Mucosa of stomach (tissue), 1 donor: Measurements from ENCODE around the gene STAC3.

ENCODE experiments used
- H3K27me3 ChIP-seq: one replicate; pipeline ENCODE4 v1.7.0; 2013; ENCODE audit warnings: mild to moderate bottlenecking, low read length; ENCODE audit not compliant: control insufficient read depth, insufficient read depth
- H3K36me3 ChIP-seq: one replicate; pipeline ENCODE4 v1.7.0; 2013; ENCODE audit warnings: low read length; ENCODE audit not compliant: control insufficient read depth, insufficient read depth
- H3K4me1 ChIP-seq: one replicate; pipeline ENCODE4 v1.7.0; 2013; ENCODE audit warnings: mild to moderate bottlenecking, low read length; ENCODE audit not compliant: control insufficient read depth, insufficient read depth
- H3K4me3 ChIP-seq: one replicate; pipeline ENCODE4 v1.7.0; 2013; ENCODE audit warnings: low read length
- H3K9ac ChIP-seq: one replicate; pipeline ENCODE4 v1.7.0; 2013; ENCODE audit warnings: mild to moderate bottlenecking, low read length, moderate library complexity
- H3K9me3 ChIP-seq: one replicate; pipeline ENCODE4 v1.7.0; 2013; ENCODE audit warnings: mild to moderate bottlenecking, low read length, moderate library complexity; ENCODE audit not compliant: control insufficient read depth
- donor health status: Pancreatic carcinoma.

Gene STAC3

GRCh38 chr12:57223191-57224165, 27.5 kb downstream of the STAC3 start:
- peaks cover 90% of the 10 kb centered on the region for H3K27me3 ChIP-seq
- H3K4me1 ChIP-seq = peaks cover 5% of the 10 kb centered on the region
- no peak overlapping the region for H3K9ac ChIP-seq
- H3K9me3 ChIP-seq = no peaks in the 10 kb centered on the region
- H3K4me3 ChIP-seq = no peak overlapping the region
- no peaks in the 10 kb centered on the region for H3K36me3 ChIP-seq

GRCh38 chr12:57222286-57223190, 28.4 kb downstream of the STAC3 start:
- peaks cover 97% of the 10 kb centered on the region for H3K27me3 ChIP-seq

DNA sequence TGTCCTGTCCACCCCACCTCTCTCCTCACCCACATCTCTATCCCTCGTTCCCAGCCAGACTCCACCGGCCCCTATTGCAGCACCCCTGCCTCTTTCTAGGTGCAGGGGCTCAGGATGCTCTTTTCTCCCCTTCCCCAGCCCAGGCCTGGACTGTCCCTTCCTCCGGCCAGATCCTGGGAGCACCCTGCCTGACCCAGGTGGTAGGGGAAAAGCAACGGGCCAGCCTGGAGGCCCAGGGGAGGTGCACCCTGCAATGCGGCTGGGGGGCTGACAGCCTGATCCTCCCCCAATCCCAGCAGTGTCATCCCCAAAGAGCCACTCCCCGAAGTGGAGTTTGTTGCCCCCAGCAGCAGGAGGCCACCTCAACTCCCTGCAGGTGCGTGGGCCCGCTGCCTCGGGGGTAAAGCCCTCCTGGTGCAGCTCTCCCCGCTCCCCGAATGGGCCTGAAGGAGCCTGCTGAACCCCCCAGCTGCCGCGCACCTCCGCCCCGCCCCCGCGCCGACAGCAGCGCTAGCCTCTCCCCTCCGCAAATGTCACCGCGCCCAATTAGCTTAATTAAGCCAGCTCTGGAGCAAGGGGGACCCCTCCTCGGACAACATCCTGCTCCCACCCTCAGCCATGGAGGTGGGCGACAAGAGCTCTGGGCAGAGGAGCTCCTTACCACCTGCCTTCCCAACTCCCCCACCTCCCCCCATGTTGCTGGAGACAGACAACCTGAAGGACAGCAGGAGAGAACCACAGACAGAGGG, 29.6 kb downstream of the STAC3 start:
- Histone ChIP-seq H3K9me3 (no peaks in the 10 kb centered on the region), H3K36me3 (no peaks in the 10 kb centered on the region), H3K9ac (no peak overlapping the region), H3K4me3 (no peak overlapping the region), H3K4me1 (peaks cover 12% of the 10 kb centered on the region), H3K27me3 (peaks cover 95% of the 10 kb centered on the region)

More at GRCh38 chr12:57222286-57223190, 28.4 kb downstream of the STAC3 start:
- no peak overlapping the region for H3K9ac ChIP-seq
- H3K36me3 ChIP-seq = no peaks in the 10 kb centered on the region
- peaks cover 5% of the 10 kb centered on the region for H3K4me1 ChIP-seq
- H3K9me3 ChIP-seq = no peaks in the 10 kb centered on the region
- no peak overlapping the region for H3K4me3 ChIP-seq

- no peak overlapping the region for H3K9ac ChIP-seq
- H3K4me3 ChIP-seq = no peak overlapping the region
- H3K9me3 ChIP-seq = no peaks in the 10 kb centered on the region
- no peaks in the 10 kb centered on the region for H3K36me3 ChIP-seq
- peaks cover 95% of the 10 kb centered on the region for H3K27me3 ChIP-seq
- H3K4me1 ChIP-seq = peaks cover 16% of the 10 kb centered on the region
These were observed 30.2 kb downstream of the STAC3 start for GRCh38 chr12:57220770-57221168.

DNA sequence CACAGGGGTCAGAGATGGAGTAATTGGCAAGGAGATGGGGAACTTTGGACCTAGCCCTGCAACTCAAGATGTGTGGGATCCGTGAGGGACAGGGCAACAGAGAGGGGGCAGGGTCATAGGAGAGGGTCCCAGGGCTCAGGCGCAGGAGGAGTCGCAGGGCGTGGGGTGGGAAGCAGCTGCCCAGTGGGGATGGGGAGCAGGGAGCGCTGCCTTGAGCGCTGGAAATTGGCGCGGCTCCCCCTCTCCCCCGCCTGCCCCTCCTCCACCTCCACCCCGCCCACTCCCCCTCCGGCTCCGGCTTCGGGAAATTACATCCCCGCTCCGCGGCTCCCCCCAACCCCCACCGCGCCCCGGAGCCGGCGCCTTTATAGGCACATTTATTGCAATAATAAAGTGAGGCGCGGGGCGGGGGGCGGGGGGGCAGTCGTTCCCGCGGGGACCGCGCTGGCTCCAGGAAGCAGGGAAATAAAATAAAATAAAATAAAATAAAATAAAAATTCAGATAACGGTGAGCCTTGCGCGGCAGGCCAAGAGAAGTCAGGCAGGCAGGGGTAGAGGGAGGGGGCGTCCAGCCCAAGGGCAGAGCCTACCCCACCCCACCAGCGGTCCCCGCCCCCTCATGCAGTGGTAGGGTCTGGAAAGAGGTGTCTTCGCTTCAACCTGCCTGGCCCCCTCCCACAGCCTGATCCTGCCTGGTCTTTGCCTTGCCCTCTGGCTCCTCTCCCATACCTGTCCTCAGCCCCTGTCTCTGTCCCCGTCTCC, 30.8 kb downstream of the STAC3 start:
- Histone ChIP-seq H3K9me3 (no peaks in the 10 kb centered on the region), H3K4me3 (no peak overlapping the region), H3K36me3 (no peaks in the 10 kb centered on the region), H3K4me1 (peaks cover 20% of the 10 kb centered on the region), H3K27me3 (peaks cover 95% of the 10 kb centered on the region), H3K9ac (no peak overlapping the region)

DNA sequence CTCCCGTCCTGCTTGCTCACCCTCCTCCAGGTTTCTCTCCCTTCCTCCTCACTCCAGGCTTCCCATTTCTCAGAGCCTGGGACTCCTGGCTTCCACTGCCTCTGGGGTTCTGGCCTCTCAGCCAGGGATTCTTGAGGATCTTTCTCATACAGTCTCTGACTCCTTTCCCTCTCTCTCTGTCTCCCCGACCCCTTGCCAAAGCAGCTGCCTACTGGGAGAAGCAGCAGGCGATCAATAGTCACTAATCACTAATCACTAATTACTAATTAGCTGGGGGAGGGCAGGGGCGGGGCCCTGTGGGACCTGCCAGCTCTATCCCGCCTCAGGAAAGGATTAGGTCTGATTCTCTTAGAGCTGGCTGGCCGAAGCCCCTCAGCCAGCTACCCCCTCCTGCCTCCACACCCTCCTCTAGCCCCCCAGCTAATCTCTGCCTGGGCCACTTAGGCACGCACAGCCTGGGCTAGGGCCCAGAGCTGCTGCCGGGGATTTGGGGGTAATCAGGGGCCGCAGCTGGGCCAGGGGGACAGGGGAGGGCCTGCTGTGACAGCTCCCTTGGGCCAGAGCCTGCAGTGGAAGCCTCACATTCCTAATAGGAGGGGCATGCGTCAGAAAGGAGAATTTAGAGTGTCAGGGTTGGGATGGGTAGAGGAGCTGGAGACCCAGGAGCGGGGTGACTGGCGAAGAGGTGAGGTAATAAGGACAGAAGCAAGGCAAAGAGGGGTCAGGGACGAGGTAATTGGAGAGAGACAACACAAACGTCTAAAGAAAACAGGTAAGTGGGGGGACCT, 31.6 kb downstream of the STAC3 start:
- Histone ChIP-seq H3K27me3 (peaks cover 95% of the 10 kb centered on the region), H3K9ac (no peak overlapping the region), H3K36me3 (no peaks in the 10 kb centered on the region), H3K4me1 (peaks cover 16% of the 10 kb centered on the region), H3K4me3 (no peak overlapping the region), H3K9me3 (no peaks in the 10 kb centered on the region)

- H3K27me3 ChIP-seq = peaks cover 92% of the 10 kb centered on the region
- H3K4me1 ChIP-seq = peaks cover 24% of the 10 kb centered on the region
- H3K36me3 ChIP-seq = no peaks in the 10 kb centered on the region
- H3K9ac ChIP-seq = no peak overlapping the region
- no peak overlapping the region for H3K4me3 ChIP-seq
- no peaks in the 10 kb centered on the region for H3K9me3 ChIP-seq
These were observed 32.7 kb downstream of the STAC3 start for GRCh38 chr12:57218030-57218853.

DNA sequence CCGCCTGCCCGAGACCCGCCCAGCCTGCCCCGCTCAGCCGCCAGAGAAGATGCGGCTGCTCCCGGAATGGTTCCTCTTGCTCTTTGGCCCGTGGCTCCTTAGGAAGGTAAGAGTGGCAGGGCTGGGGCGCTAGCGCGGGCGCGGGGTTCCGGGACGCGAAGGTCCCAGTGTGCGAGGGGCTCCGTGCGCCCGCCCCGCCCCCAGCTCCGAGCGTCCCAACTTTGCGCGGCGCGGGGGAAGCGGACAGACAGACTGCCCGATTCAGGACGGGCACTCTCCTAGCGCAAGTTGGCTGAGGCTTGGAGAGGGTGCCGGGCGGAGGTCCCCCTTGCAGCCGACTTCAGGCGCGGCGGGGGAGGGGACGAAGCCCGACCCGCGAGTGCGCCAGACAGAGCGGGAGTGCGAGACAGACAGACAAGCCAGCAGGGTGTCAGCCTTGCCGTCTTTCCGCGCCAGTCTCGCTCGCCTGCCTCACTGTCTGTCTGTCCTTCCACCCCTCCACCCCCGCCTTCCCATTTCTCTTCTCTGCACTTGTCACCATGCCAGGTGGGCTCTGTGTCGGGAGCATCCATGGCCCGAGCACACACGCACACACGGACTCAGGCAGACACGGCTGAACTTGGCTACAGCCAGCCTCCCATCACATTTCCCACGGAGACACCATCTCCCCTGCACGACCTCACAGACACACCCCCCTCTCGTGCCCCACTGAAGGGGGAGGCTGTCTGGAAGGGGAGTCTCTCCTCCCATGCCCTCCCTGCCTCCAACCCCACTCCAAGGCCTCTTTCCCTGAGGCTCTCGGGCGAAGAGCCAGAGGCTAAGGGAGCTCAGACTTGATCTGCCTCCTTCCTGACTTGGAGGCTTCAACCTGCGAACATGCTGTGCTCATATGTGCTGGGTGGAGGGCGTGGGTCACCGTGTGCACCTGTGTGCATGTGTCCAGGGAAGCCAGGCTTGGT, 33.8 kb downstream of the STAC3 start:
- Histone ChIP-seq H3K36me3 (no peaks in the 10 kb centered on the region), H3K9me3 (no peaks in the 10 kb centered on the region), H3K27me3 (peaks cover 82% of the 10 kb centered on the region), H3K9ac (no peak overlapping the region), H3K4me3 (no peak overlapping the region), H3K4me1 (peaks cover 28% of the 10 kb centered on the region)

- H3K4me1 ChIP-seq = peaks cover 28% of the 10 kb centered on the region
- peaks cover 72% of the 10 kb centered on the region for H3K27me3 ChIP-seq
- no peak within 1 kb of the TSS for H3K4me3 ChIP-seq
- H3K9ac ChIP-seq = no peak within 1 kb of the TSS
- H3K36me3 ChIP-seq = no peaks in the 10 kb centered on the region
- H3K9me3 ChIP-seq = no peaks in the 10 kb centered on the region
These were observed 34.7 kb downstream of the STAC3 start, which contains the start of gene NXPH4 for GRCh38 chr12:57216014-57216911. TSS of gene NXPH4 (plus strand) at chr12:57216794. CDS start at chr12:57216970, 176 bp downstream.
